ENCODE measurements around the gene HHIPL2. TPM values are rescaled to one million over a fixed set of nuclear protein-coding genes. Genes with fewer than 3 reads are reported as not detected.
"Not testable (repeated sequence)": the region's sequence is repeated elsewhere in the genome, so short reads cannot be mapped to it uniquely, and the experiment has no call there.

Gene HHIPL2
- total RNA-seq, 1 experiment from 2014 or later: 0.30 TPM

DNA sequence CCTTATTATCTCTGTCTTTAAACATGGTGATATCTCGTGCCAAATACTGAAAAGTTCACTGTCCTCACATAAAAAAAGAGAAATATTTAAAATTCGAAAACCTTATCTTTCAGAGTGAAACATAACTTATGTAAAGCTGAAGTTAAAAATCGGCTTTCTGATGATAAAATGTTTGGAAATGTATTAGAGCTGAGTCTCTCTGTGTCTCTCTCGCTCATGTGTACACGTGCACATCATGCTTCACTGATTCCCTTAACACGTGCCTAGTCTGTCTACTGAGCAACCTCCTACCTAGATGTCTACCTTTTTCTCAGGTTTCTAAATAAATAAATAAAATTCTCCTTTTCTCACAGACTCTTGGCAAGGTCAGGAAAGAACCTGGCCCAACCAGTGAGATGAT, 17.1 kb downstream of the HHIPL2 start:
- no peak for DNase-seq
- H4K20me1 ChIP-seq (ENCODE audit: insufficient read depth, low read depth, low read length): no peaks in the 10 kb centered on the region

DNA sequence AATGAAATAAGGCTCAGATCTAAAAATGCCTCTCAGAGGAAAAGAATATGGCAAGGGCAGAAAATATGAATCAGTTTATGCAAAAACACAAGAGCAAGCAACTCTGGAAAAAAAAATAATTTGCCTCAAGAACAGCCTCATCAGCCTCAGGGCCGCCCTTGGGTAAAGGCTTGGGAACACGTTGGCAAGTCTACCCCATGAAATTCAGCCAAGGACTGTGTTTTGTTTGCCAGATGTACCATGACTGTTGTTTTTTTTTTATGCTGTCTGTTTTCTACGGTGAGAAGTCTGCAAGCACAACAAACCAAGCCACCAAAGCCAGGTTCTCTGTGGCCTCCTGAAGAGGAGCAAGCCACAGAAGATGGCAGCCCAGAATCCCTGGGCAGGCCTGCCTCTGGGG, 18.0 kb downstream of the HHIPL2 start:
- H3K9ac ChIP-seq (ENCODE audit: low read length): no peak overlapping the region
- H2AFZ ChIP-seq (ENCODE audit: low read length): no peak overlapping the region
- H3K36me3 ChIP-seq (ENCODE audit: insufficient read depth, low read length): no peaks in the 10 kb centered on the region
- H3K9me2 ChIP-seq (replicated peaks; ENCODE audit: insufficient read depth, low read length): no peaks in the 10 kb centered on the region
- H3K27ac ChIP-seq (ENCODE audit: low read length): no peak overlapping the region
- no peak overlapping the region for H3K4me2 ChIP-seq (ENCODE audit: low read depth, low read length, poor library complexity, severe bottlenecking)
- DNase-seq: no peak
- H3K4me1 ChIP-seq (ENCODE audit: low read length): peaks cover 4% of the 10 kb centered on the region; the same call in 1 of the 2 replicates
- H3K27me3 ChIP-seq (ENCODE audit: low read length): no peaks in the 10 kb centered on the region
- no peaks in the 10 kb centered on the region for H3K79me2 ChIP-seq (ENCODE audit: low read length)
- H3K4me3 ChIP-seq (ENCODE audit: low read length): no peak overlapping the region
- no peaks in the 10 kb centered on the region for H4K20me1 ChIP-seq (ENCODE audit: insufficient read depth, low read depth, low read length)
- H3K9me3 ChIP-seq (ENCODE audit: low read length): no peaks in the 10 kb centered on the region

More for the DNA sequence above, 17.1 kb downstream of the HHIPL2 start:
- Histone ChIP-seq H2AFZ (ENCODE audit: low read length) (no peak overlapping the region), H3K9ac (ENCODE audit: low read length) (no peak overlapping the region), H3K79me2 (ENCODE audit: low read length) (no peaks in the 10 kb centered on the region), H3K4me1 (ENCODE audit: low read length) (peaks cover 4% of the 10 kb centered on the region; the same call in 1 of the 2 replicates), H3K4me3 (ENCODE audit: low read length) (no peak overlapping the region), H3K27me3 (ENCODE audit: low read length) (no peaks in the 10 kb centered on the region), H3K27ac (ENCODE audit: low read length) (no peak overlapping the region), H3K36me3 (ENCODE audit: insufficient read depth, low read length) (no peaks in the 10 kb centered on the region), H3K9me2 (replicated peaks; ENCODE audit: insufficient read depth, low read length) (no peaks in the 10 kb centered on the region), H3K9me3 (ENCODE audit: low read length) (no peaks in the 10 kb centered on the region), H3K4me2 (ENCODE audit: low read depth, low read length, poor library complexity, severe bottlenecking) (no peak overlapping the region)

DNA sequence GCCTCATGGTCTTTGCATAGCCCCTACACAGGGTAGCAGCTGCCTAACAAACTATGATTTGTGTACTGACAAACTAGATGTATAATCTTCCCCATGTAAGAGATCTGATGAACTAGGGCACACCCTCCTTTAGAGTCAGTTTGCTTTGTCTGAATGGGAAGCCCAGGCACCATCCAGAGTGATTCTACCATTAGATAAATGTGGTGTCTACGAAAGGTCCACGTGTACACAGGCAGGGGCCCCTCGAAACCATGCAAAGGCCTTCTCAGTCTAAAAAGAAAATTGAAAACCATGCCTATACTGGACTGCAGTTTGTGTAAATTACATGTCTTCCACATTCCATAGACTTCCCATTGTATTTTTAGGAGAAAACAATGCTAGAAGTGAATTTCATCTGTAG, 18.7 kb downstream of the HHIPL2 start:
- H3K79me2 ChIP-seq (ENCODE audit: low read length): no peaks in the 10 kb centered on the region
- DNase-seq: no peak
- no peak overlapping the region for H3K4me3 ChIP-seq (ENCODE audit: low read length)
- H3K9ac ChIP-seq (ENCODE audit: low read length): no peak overlapping the region
- no peaks in the 10 kb centered on the region for H4K20me1 ChIP-seq (ENCODE audit: insufficient read depth, low read depth, low read length)
- H2AFZ ChIP-seq (ENCODE audit: low read length): no peak overlapping the region
- H3K9me2 ChIP-seq (replicated peaks; ENCODE audit: insufficient read depth, low read length): no peaks in the 10 kb centered on the region
- no peaks in the 10 kb centered on the region for H3K27me3 ChIP-seq (ENCODE audit: low read length)
- no peaks in the 10 kb centered on the region for H3K9me3 ChIP-seq (ENCODE audit: low read length)
- peaks cover 4% of the 10 kb centered on the region; the same call in 1 of the 2 replicates for H3K4me1 ChIP-seq (ENCODE audit: low read length)
- no peaks in the 10 kb centered on the region for H3K36me3 ChIP-seq (ENCODE audit: insufficient read depth, low read length)
- H3K4me2 ChIP-seq (ENCODE audit: low read depth, low read length, poor library complexity, severe bottlenecking): no peak overlapping the region
- H3K27ac ChIP-seq (ENCODE audit: low read length): no peak overlapping the region

DNA sequence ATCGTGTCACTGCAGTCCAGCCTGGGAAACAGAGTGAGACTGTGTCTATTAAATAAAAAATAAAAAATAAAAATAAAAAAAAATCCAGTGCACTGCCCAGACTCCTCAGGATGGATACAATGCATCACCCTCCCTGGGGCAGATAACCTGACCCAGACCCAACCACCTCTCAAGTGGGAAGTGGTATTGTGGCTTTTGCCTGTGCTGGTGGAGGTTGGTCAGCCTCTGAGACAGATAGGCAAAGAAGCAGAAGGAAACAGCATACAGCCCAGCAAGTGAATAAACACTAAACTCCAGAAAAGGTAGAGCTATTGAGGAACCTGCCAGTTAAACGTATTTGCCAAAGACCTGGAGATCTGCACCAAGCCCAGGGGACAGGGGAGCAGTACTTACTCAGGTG, 22.0 kb downstream of the HHIPL2 start:
- Histone ChIP-seq H3K27me3 (ENCODE audit: low read length) (no peaks in the 10 kb centered on the region), H2AFZ (ENCODE audit: low read length) (no peak overlapping the region), H3K4me2 (ENCODE audit: low read depth, low read length, poor library complexity, severe bottlenecking) (no peak overlapping the region), H3K9ac (ENCODE audit: low read length) (no peak overlapping the region), H3K79me2 (ENCODE audit: low read length) (no peaks in the 10 kb centered on the region), H3K9me2 (replicated peaks; ENCODE audit: insufficient read depth, low read length) (no peaks in the 10 kb centered on the region), H3K4me1 (ENCODE audit: low read length) (peaks cover 4% of the 10 kb centered on the region), H3K36me3 (ENCODE audit: insufficient read depth, low read length) (no peaks in the 10 kb centered on the region), H3K4me3 (ENCODE audit: low read length) (no peak overlapping the region), H4K20me1 (ENCODE audit: insufficient read depth, low read depth, low read length) (no peaks in the 10 kb centered on the region), H3K9me3 (ENCODE audit: low read length) (no peaks in the 10 kb centered on the region), H3K27ac (ENCODE audit: low read length) (no peak overlapping the region)
- DNase-seq: no peak

DNA sequence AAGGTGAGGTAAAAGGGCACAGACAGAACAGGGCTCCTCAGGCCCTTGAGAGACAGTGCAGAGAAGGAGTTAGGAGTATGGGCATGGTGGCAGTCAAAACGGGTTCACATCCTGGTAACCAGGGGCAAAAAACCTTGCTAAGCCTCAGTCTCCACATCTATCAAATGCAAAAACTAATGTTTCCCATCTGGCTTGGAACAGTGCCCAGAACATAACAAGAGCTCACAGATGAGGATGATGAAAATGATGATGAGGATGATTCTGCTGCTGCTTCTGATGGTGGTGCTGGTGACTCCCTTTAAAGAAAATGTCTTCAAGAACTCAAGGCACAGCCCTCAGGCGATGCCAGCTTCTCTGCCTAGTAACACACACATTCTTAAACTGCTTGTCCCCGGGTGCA, 24.1 kb downstream of the HHIPL2 start:
- H3K4me1 ChIP-seq (ENCODE audit: low read length): no peaks in the 10 kb centered on the region; the same call in 1 of the 2 replicates
- H3K4me3 ChIP-seq (ENCODE audit: low read length): no peak overlapping the region
- H4K20me1 ChIP-seq (ENCODE audit: insufficient read depth, low read depth, low read length): no peaks in the 10 kb centered on the region
- H3K4me2 ChIP-seq (ENCODE audit: low read depth, low read length, poor library complexity, severe bottlenecking): no peak overlapping the region
- no peaks in the 10 kb centered on the region for H3K79me2 ChIP-seq (ENCODE audit: low read length)
- no peaks in the 10 kb centered on the region for H3K9me2 ChIP-seq (replicated peaks; ENCODE audit: insufficient read depth, low read length)
- no peaks in the 10 kb centered on the region for H3K9me3 ChIP-seq (ENCODE audit: low read length)
- H3K9ac ChIP-seq (ENCODE audit: low read length): no peak overlapping the region
- H3K36me3 ChIP-seq (ENCODE audit: insufficient read depth, low read length): no peaks in the 10 kb centered on the region
- H2AFZ ChIP-seq (ENCODE audit: low read length): no peak overlapping the region
- no peak overlapping the region for H3K27ac ChIP-seq (ENCODE audit: low read length)
- no peak for DNase-seq
- no peaks in the 10 kb centered on the region for H3K27me3 ChIP-seq (ENCODE audit: low read length)

DNA sequence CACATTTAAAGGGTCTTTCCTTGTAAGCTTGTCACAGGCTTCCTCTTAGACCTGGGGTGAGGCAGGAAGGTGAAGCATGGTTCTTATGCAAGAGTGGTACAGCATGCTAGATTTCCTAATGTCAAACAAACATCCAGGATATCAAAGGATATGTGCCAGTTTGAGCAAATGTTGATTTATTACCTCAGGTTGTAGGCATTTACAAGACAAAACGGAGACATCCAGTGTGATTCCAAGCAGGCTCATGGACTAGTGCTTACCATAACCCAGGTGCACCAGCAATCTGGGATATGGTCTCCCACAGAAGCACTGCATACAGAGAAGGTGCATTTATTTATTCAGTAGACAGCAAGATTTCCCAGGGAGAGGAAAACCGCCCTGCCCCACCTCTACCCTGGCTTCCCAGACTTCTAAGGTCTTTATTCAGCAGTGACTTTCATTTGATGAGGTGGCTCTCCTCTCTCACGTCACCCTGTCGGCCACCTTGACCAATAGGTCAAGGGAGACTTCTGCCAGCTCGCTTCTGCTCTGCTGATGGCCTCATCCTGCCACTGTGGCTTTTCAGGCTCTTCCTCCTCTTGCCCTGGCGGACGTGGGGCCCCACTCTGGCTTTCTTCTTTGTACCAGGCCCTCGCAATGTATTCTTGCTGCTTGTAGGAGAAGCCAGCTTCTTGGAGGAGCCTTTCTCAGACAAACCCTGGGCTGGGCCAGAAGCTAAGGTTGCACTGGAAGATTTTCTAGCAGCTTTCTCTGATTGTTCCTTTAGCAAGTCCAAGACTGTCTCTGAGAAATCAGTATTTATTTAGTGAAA, 25.6 kb downstream of the HHIPL2 start:
- Histone ChIP-seq H2AFZ (ENCODE audit: low read length) (no peak overlapping the region), H3K9me3 (ENCODE audit: low read length) (no peaks in the 10 kb centered on the region), H3K4me2 (ENCODE audit: low read depth, low read length, poor library complexity, severe bottlenecking) (no peak overlapping the region)

DNA sequence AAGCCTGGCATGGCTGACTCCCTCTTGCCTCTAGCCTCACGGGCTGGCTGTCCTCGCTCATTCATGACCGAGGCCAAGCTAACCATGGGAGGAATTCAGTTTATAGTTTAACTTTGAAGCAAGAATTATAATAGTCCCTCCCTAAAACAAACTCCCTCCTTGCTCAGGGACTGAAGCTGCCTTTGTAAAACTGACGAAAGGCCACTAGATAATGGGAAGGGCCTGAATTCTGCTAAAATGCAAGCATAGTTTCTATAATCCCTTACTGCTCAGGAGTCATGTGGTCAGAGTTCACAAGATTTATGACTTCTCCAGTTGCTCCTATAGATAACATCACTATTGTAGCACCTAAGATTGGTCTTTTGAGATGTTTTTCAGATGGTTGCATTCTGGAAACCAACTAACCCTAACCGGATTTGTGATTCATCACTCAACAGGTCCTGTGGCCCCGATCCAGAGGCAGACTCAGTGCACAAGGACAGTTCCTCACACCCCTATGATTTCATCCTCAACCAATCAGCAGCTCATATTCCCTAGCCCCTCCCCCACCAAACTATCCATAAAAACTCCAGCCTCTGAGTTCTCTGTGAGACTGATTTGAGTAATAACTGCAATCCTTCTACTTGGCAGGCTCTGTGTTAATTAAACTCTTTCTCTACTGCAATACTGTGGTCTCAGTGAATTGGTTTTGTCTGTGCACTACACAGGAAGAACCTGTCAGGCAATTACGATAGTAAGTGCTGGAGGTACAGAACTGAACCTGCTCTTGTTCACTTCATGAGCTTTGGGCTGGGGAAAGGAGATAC, 26.4 kb downstream of the HHIPL2 start:
- H2AFZ ChIP-seq (ENCODE audit: low read length): no peak overlapping the region

More for the DNA sequence above, 25.6 kb downstream of the HHIPL2 start:
- no peaks in the 10 kb centered on the region for H3K36me3 ChIP-seq (ENCODE audit: insufficient read depth, low read length)
- H3K4me1 ChIP-seq (ENCODE audit: low read length): no peaks in the 10 kb centered on the region; the same call in 1 of the 2 replicates
- H3K27ac ChIP-seq (ENCODE audit: low read length): no peak overlapping the region
- no peak for DNase-seq
- H3K4me3 ChIP-seq (ENCODE audit: low read length): no peak overlapping the region
- no peaks in the 10 kb centered on the region for H3K9me2 ChIP-seq (replicated peaks; ENCODE audit: insufficient read depth, low read length)
- H4K20me1 ChIP-seq (ENCODE audit: insufficient read depth, low read depth, low read length): no peaks in the 10 kb centered on the region
- no peak overlapping the region for H3K9ac ChIP-seq (ENCODE audit: low read length)
- H3K27me3 ChIP-seq (ENCODE audit: low read length): no peaks in the 10 kb centered on the region
- H3K79me2 ChIP-seq (ENCODE audit: low read length): no peaks in the 10 kb centered on the region

DNA sequence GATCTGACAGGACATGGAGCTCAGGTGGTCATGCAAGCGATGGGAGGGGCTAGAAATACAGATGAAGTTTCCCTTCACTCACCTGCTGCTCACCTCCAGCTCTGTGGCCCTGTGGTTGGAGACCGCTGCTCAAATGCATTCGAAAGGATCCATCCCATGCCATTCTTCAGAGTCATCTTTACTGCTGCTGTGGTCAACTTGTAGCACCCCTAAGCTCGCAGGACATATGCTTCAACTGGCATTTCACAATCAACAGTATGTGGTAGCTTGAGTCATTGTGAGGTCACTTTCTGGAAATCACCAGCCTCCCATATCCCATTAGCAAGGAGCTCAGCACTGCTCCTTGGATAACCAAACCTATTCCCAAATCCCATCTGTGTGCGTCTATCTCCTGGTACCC, 58.4 kb downstream of the HHIPL2 start:
- H4K20me1 ChIP-seq (ENCODE audit: insufficient read depth, low read depth, low read length); H3K9me2 ChIP-seq (replicated peaks; ENCODE audit: insufficient read depth, low read length); H2AFZ ChIP-seq (ENCODE audit: low read length); H3K9me3 ChIP-seq (ENCODE audit: low read length); DNase-seq; H3K79me2 ChIP-seq (ENCODE audit: low read length); H3K4me2 ChIP-seq (ENCODE audit: low read depth, low read length, poor library complexity, severe bottlenecking); H3K4me1 ChIP-seq (ENCODE audit: low read length); H3K27me3 ChIP-seq (ENCODE audit: low read length); H3K27ac ChIP-seq (ENCODE audit: low read length); H3K4me3 ChIP-seq (ENCODE audit: low read length); H3K9ac ChIP-seq (ENCODE audit: low read length); H3K36me3 ChIP-seq (ENCODE audit: insufficient read depth, low read length): not testable (repeated sequence)

More for the DNA sequence above, 26.4 kb downstream of the HHIPL2 start:
- Histone ChIP-seq H4K20me1 (ENCODE audit: insufficient read depth, low read depth, low read length) (no peaks in the 10 kb centered on the region), H3K9me2 (replicated peaks; ENCODE audit: insufficient read depth, low read length) (no peaks in the 10 kb centered on the region), H3K4me3 (ENCODE audit: low read length) (no peak overlapping the region), H3K9me3 (ENCODE audit: low read length) (no peaks in the 10 kb centered on the region), H3K79me2 (ENCODE audit: low read length) (no peaks in the 10 kb centered on the region), H3K36me3 (ENCODE audit: insufficient read depth, low read length) (no peaks in the 10 kb centered on the region), H3K4me2 (ENCODE audit: low read depth, low read length, poor library complexity, severe bottlenecking) (no peak overlapping the region), H3K4me1 (ENCODE audit: low read length) (no peaks in the 10 kb centered on the region; the same call in 1 of the 2 replicates), H3K27me3 (ENCODE audit: low read length) (no peaks in the 10 kb centered on the region), H3K27ac (ENCODE audit: low read length) (no peak overlapping the region), H3K9ac (ENCODE audit: low read length) (no peak overlapping the region)
- DNase-seq: no peak
